HL-60 (cell line): ENCODE results near the gene SOX4.

Experiments
- POLR2AphosphoS5 ChIP-seq: IDR thresholded peaks from 2 replicates; pipeline ENCODE4 v1.6.1; 2012; ENCODE audit warnings: low read depth
- TF ChIP-seq, protein P1 (sequence below): IDR thresholded peaks from one replicate; pipeline ENCODE4 v1.5.1; 2011; ENCODE audit warnings: low read length, control low read depth, inconsistent platforms; ENCODE audit not compliant: insufficient read depth

DNA sequence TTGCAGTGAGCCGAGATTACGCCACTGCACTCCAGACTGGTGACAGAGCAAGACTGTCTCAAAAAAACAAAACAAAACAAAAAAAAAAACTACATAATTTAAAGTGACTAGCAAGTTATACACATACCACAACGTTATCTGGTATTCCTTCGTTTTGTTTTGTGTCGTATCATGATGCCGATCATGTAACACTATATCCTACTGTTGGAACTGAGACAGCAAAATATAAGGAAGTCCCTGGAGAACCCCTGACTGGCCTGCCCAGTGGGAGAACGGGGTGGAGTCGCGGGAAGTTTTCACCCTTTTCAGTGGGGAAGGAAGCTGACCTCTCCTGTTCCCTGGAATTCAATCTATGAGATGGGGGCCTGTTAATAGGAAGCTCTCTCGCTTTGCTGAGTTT, 15.1 kb downstream of the SOX4 start:
- TF ChIP-seq, protein P1, sequence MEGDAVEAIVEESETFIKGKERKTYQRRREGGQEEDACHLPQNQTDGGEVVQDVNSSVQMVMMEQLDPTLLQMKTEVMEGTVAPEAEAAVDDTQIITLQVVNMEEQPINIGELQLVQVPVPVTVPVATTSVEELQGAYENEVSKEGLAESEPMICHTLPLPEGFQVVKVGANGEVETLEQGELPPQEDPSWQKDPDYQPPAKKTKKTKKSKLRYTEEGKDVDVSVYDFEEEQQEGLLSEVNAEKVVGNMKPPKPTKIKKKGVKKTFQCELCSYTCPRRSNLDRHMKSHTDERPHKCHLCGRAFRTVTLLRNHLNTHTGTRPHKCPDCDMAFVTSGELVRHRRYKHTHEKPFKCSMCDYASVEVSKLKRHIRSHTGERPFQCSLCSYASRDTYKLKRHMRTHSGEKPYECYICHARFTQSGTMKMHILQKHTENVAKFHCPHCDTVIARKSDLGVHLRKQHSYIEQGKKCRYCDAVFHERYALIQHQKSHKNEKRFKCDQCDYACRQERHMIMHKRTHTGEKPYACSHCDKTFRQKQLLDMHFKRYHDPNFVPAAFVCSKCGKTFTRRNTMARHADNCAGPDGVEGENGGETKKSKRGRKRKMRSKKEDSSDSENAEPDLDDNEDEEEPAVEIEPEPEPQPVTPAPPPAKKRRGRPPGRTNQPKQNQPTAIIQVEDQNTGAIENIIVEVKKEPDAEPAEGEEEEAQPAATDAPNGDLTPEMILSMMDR: no peak
- TF ChIP-seq POLR2AphosphoS5: no peak
